GM12864 (cell line): ENCODE results near the gene ASL.
A peak's percentile ranks its signal among the peaks of the same experiment; 100 is the strongest.
"Not testable (repeated sequence)": the region's sequence is repeated elsewhere in the genome, so short reads cannot be mapped to it uniquely, and the experiment has no call there.

Experiments
- DNase-seq: peaks from one replicate; pipeline ENCODE4 v3.0.0-alpha.2; 2011; ENCODE audit warnings: low read depth
- H3K4me3 ChIP-seq: 2 replicates; pipeline ENCODE4 v1.5.1; 2011; ENCODE audit warnings: mild to moderate bottlenecking, low read depth, low read length, control low read depth
- TF ChIP-seq, protein P1 (sequence below): IDR thresholded peaks from 2 replicates; pipeline ENCODE4 v1.5.1; 2011; ENCODE audit warnings: low read depth, mild to moderate bottlenecking, moderate library complexity, low read length, control low read depth, inconsistent platforms; ENCODE audit errors: missing control alignments

Gene ASL

DNA sequence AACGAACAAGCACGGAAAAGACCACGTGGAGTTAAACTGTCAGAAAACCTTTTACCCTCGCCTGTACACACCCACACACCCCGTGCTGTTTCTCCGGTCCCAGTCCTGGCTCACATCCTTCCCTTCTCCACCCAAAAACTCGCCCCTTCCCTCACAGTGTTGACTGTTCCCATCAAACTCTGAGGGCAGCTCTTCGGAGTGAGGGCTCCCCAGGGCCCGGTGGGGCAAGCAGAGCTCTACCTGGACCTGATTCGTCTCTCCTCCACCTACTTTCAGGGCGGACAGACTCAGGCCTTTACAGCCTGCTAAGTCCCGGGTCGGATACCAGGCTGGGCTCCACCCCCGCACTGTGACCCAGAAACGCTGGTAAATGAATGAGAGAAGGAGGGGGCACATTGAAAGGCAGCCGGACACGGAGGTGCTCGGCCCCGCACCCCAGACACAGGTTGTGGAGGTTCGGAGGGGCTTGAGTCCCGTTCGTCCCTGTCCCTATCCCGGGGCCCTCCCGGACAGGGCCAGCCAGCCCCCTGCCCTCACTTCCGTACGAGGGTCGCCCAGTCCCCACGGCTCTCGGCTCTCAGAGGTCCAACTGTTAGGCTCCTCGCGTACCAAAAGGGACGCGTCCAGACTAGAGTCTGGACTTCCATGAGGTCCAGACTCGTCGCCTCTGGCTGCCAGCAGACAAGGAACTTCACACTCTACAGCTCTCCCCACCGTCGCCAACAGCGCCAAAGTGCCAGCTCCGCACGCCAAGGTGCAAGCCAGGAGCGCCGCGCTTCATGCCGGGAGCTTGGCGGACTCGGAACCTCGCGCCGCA lies 31.7 kb upstream of the ASL start:
- H3K4me3 ChIP-seq, result peak overlapping the region; percentile 19; the same call in 1 of the 2 replicates
- TF ChIP-seq, protein P1, sequence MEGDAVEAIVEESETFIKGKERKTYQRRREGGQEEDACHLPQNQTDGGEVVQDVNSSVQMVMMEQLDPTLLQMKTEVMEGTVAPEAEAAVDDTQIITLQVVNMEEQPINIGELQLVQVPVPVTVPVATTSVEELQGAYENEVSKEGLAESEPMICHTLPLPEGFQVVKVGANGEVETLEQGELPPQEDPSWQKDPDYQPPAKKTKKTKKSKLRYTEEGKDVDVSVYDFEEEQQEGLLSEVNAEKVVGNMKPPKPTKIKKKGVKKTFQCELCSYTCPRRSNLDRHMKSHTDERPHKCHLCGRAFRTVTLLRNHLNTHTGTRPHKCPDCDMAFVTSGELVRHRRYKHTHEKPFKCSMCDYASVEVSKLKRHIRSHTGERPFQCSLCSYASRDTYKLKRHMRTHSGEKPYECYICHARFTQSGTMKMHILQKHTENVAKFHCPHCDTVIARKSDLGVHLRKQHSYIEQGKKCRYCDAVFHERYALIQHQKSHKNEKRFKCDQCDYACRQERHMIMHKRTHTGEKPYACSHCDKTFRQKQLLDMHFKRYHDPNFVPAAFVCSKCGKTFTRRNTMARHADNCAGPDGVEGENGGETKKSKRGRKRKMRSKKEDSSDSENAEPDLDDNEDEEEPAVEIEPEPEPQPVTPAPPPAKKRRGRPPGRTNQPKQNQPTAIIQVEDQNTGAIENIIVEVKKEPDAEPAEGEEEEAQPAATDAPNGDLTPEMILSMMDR, result no peak
- no peak for DNase-seq

DNA sequence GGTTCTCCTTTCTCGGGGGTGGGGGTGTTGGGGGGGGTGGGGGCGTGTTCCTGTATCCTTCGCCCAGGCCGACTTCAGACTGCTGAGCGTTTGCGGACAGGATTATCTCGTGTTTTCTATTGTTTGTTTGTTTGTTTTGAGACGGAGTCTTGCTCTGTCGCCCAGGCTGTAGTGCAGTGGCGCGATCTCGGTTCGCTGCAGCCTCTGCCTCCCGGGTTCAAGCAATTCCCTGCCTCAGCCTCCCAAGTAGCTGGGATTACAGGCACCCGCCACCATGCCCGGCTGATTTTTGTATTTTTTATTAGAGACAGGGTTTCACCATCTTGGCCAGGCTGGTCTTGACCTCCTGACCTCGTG lies 31.1 kb upstream of the ASL start:
- not testable (repeated sequence) for H3K4me3 ChIP-seq

DNA sequence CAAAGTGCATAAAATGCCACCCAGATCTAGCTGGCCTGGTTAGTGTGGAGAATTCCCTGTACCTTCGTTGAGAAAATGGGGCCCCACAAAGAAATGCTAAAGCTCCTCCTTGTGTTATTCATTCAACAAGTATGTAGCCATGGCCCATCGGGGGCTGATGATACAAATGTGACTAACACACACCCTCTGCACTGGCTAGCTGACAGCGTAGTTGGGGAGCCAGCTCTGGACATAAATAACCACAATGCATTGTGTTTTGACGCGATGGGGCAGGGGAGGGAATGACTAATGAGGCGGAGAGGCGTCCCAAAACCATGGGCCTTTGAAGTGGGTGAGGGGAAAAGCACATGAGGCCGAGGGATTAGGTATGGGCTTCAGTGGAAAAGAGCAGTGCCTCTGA lies 28.2 kb upstream of the ASL start:
- no peak overlapping the region for H3K4me3 ChIP-seq
- no peak for DNase-seq
- TF ChIP-seq, protein P1, result no peak

More for the DNA sequence above, 31.1 kb upstream of the ASL start:
- not testable (repeated sequence) for DNase-seq

DNA sequence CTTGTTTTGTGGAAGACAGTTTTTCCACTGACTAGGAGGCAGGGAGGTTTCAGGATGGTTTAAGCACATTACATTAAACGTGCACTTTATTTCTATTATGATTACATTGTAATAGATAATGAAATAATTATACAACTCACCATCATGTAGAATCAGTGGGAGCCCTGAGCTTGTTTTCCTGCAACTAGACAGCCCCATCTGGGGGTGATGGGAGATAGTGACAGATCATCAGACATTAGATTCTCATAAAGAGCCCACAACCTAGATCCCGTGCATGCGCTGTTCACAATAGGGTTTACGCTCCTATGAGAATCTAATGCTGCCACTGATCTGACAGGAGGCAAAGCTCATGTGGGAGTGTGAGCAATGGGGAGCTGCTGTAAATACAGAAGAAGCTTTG lies 25.7 kb upstream of the ASL start:
- not testable (repeated sequence) for DNase-seq, H3K4me3 ChIP-seq

DNA sequence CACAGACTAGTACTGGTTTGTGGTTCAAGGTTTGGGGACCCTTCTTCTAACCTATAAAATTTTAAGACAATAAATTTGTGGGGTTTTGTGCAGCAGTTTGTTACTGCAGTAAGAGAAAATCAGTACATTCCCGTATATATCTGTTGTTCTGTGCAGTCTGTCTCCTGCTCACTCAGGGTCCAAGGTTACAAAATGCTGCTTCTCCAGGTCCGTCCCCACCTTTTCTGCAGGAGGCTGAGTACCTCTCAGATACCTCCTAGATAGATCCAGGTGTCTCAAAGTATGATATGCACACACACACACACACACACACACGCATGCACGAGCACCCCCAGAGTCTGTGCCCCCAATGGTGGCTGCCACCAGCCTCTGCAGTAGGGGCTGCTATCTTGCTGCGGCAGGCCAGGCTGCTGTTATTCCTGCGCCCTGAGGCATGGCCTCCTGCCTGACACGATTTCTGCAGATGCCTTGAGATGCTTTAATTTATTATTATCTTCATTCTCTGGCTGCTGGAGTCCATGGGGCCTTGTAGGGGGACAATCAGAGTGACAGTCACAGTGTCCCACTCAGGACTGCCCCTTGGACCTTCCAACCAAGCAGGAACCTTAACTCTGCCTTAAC lies 25.2 kb upstream of the ASL start:
- TF ChIP-seq, protein P1, result no peak
- no peak overlapping the region for H3K4me3 ChIP-seq
- DNase-seq, result no peak

DNA sequence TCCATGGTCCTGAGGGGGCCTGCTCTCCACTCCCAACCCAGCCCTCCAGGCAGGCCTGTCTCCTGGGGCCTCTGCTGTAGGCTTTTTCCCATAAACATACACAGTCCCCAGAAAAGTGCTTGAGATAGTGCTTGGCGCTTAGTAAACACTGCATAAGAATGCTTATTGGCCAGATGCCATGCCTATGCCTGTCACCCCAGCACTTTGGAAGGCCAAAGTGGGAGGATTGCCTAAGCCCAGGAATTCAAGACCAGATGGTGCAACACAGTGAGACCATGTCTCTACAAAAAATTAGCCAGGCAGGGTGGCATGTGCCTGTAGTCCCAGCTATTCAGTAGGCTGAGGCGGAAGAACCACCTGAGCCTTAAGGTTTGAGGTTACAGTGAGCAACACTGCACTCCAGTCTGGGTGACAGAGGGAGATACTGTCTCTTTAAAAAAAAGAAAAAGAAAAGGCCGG lies 24.6 kb upstream of the ASL start:
- TF ChIP-seq, protein P1, result no peak
- H3K4me3 ChIP-seq, result no peak overlapping the region
- DNase-seq, result no peak

DNA sequence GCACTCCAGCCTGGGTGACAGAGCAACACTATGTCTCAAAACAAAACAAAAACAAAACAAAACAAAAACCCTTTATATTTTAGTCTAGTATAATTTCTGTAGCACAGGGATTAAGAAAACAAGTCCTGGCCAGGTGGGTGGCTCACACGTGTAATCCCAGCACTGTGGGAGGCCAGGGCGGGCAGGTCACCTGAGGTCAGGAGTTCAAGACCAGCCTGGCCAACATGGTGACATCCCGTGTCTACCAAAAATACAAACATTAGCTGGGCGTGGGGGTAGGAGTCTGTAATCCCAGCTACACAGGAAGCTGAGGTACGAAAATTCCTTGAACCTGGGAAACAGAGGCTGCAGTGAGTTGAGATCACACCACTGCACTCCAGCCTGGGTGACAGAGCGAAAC lies 23.2 kb upstream of the ASL start:
- no peak overlapping the region for H3K4me3 ChIP-seq
- TF ChIP-seq, protein P1, result no peak
- DNase-seq, result no peak

DNA sequence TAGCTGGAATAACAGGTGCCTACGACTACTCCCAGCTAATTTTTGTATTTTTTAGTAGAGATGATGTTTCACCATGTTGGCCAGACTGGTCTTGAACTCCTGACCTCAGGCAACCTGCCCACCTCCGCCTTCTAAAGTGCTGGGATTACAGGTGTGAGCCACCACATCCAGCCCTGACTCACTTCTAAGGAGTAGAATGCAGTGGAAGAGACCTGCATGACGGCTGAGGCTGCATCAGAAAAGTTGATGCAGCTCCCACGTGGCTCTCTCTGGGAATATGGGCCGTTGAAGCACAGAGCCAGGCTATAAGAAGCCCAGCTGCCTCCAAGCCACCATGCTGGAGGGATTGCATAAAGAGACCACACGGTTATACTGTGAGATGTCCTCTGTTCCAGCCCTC lies 21.6 kb upstream of the ASL start:
- TF ChIP-seq, protein P1, result no peak

More for the DNA sequence above, 21.6 kb upstream of the ASL start:
- H3K4me3 ChIP-seq, result no peak overlapping the region
- no peak for DNase-seq
